ENCODE data around the gene C1orf35. TPM values are rescaled to one million over a fixed set of nuclear protein-coding genes. Genes with fewer than 3 reads are reported as not detected.

C1orf35 gene
- total RNA-seq, 2 donors from 2014 or later: 9.1 to 9.7 TPM

DNA sequence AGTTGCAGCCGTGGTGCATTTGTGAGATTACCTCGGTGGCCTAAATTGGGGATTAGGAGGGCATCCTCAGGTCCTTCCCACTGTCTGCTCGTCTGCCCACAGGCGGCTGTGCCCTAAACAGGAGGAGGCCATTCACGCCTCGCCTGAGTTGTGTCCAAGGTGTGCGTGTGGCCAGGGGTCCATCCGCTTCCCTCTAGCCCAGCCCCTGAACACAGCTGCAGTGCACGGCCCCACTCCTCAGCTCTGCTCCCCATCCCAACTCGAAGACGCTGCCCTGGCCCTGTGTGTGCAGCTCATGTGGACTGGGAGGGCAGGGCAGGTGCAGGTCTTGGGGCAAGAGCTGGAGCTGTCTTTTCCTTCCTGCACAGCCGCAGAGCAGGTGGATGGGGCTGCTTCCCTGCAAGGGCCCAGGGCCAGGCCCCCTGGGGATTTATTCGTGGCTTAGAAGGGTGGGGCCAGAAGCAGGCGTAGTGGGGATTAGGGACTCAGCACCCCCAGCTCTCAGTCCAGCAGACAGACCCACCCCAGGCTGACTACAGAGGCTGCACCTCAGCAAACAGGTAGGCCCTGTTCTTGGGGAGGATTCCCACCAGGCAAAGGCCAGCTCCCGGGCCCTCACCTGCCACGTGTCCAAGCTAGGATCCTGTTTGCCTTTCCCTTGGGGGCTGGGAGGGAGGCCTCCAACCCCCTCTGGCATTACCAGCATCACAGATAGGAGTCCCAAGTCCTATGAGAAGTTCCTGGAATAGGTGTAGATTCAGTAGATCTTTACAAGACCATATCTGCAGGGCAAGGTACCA, 41.3 kb upstream of the C1orf35 start:
- H3K9me3 ChIP-seq: no peaks in the 10 kb centered on the region
- no peak overlapping the region for H3K27ac ChIP-seq
- ATAC-seq (ENCODE audit: insufficient number of reproducible peaks, low FRiP score, low read depth) (no peak), DNase-seq (ENCODE audit: low spot score) (no peak)
- TF ChIP-seq, protein P1, sequence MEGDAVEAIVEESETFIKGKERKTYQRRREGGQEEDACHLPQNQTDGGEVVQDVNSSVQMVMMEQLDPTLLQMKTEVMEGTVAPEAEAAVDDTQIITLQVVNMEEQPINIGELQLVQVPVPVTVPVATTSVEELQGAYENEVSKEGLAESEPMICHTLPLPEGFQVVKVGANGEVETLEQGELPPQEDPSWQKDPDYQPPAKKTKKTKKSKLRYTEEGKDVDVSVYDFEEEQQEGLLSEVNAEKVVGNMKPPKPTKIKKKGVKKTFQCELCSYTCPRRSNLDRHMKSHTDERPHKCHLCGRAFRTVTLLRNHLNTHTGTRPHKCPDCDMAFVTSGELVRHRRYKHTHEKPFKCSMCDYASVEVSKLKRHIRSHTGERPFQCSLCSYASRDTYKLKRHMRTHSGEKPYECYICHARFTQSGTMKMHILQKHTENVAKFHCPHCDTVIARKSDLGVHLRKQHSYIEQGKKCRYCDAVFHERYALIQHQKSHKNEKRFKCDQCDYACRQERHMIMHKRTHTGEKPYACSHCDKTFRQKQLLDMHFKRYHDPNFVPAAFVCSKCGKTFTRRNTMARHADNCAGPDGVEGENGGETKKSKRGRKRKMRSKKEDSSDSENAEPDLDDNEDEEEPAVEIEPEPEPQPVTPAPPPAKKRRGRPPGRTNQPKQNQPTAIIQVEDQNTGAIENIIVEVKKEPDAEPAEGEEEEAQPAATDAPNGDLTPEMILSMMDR (IDR thresholded peaks at IDR 0.05): no peak
- H3K4me3 ChIP-seq: no peak overlapping the region
- peaks cover 13% of the 10 kb centered on the region for H3K36me3 ChIP-seq
- peaks cover 42 to 50% of the 10 kb centered on the region in 2 donors for H3K4me1 ChIP-seq (ENCODE audit: control insufficient read depth in 1 of 2, low read depth in 2 of 2)
- H3K27me3 ChIP-seq (replicated peaks; ENCODE audit: insufficient read depth): no peaks in the 10 kb centered on the region

DNA sequence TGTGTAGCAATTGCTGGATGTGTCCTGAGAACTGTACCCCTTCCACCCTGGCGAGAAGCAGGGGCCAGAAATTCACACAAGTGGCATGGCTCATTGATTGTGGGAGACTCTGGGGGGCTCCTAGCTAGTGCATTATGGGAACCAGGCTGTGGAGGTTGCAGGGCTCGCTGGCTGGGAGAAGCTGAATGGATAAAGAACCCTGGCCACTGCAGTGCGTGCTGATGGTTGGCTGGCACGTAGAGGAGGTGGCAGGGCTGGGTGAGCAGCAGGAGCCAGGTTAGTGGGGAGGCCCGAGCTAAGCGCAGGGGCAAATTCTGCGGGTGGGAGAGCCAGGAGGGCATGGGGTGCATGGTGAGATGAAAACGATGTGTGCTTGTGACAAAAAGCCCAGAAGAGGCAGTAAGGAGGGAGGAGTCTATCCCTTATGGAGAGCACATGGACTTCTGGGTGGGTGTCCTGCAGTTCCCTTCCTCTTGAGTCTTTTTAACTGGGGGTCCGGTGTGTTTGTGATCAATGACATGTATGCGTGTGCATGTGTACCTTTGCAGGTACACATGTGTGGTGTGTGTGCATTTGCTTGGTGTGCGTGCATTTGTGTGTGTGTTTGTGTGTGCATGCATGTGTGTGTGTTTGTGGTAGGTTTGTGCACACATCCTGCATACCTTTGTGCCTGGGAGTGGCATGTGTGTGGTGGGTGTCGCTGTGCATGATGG, 40.5 kb upstream of the C1orf35 start:
- H3K36me3 ChIP-seq: peaks cover 13% of the 10 kb centered on the region
- no peak overlapping the region for H3K27ac ChIP-seq
- H3K4me3 ChIP-seq: no peak overlapping the region
- no peak for DNase-seq (ENCODE audit: low spot score)
- no peaks in the 10 kb centered on the region for H3K9me3 ChIP-seq
- H3K27me3 ChIP-seq (replicated peaks; ENCODE audit: insufficient read depth): no peaks in the 10 kb centered on the region
- peaks cover 37 to 43% of the 10 kb centered on the region in 2 donors for H3K4me1 ChIP-seq (ENCODE audit: control insufficient read depth in 1 of 2, low read depth in 2 of 2)
- TF ChIP-seq, protein P1 (IDR thresholded peaks at IDR 0.05): no peak
- ATAC-seq (ENCODE audit: insufficient number of reproducible peaks, low FRiP score, low read depth): no peak

DNA sequence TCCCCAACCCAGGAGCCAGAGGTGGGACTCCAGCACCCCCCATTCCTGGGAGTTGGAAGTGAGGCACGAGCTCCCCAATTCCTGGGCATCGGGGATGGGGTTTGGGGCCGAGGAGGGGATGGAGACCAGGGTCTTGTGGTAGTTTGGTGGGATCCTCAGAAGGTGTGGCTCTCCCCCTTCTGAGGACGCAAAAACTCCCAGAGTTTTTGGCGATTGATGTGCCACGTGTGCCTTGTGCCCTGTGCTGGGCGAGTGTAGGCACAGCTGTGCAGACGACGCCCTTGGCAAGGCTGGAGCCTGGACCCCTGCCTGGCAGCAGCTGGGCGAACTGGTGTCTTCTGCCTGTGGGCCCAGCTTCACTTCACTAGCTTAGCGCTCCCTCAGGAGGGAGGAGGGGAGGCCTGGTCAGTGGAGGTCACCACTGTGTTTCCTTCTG, 39.6 kb upstream of the C1orf35 start:
- H3K27ac ChIP-seq: no peak overlapping the region
- peaks cover 13% of the 10 kb centered on the region for H3K36me3 ChIP-seq
- TF ChIP-seq, protein P1 (IDR thresholded peaks at IDR 0.05): no peak
- DNase-seq (ENCODE audit: low spot score) (no peak), ATAC-seq (ENCODE audit: insufficient number of reproducible peaks, low FRiP score, low read depth) (no peak)
- H3K9me3 ChIP-seq: no peaks in the 10 kb centered on the region
- H3K4me1 ChIP-seq (ENCODE audit: control insufficient read depth in 1 of 2, low read depth in 2 of 2): peaks cover 37 to 42% of the 10 kb centered on the region in 2 donors
- peak overlapping the region; percentile 97 for H3K4me3 ChIP-seq
- no peaks in the 10 kb centered on the region for H3K27me3 ChIP-seq (replicated peaks; ENCODE audit: insufficient read depth)

DNA sequence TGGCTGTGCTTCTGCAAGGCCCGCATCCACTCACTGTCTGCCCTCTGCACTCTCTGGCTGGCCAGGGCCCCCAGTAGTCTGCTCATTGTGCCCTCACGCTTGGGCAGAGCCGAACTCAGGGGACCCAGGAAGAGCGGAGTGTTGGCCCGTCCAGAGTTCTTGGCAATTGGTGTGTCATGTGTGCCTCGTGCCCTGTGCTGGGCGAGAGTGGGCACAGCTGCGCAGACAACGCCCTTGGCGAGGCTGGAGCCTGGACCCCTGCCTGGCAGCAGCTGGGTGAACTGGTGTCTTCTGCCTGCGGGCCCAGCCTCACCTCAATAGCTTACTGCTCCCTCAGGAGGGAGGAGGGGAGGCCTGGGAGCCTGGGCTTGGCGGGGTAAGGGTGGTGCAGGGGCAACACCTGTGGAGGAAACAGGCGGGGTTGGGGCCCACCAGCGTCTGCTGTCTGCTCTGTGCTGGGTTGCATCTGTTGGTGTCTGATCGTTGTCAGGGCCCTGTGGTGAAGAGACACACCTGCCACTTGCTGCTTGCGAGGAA, 39.1 kb upstream of the C1orf35 start:
- H3K9me3 ChIP-seq: no peaks in the 10 kb centered on the region
- H3K4me1 ChIP-seq (ENCODE audit: control insufficient read depth in 1 of 2, low read depth in 2 of 2): peaks cover 37 to 42% of the 10 kb centered on the region in 2 donors
- H3K27me3 ChIP-seq (replicated peaks; ENCODE audit: insufficient read depth): no peaks in the 10 kb centered on the region
- peak overlapping the region; percentile 97 for H3K4me3 ChIP-seq
- H3K36me3 ChIP-seq: peaks cover 9% of the 10 kb centered on the region
- no peak for DNase-seq (ENCODE audit: low spot score)
- H3K27ac ChIP-seq: no peak overlapping the region
- TF ChIP-seq, protein P1 (IDR thresholded peaks at IDR 0.05): no peak
- ATAC-seq (ENCODE audit: insufficient number of reproducible peaks, low FRiP score, low read depth): no peak

Measured in thoracic aorta (tissue), 2 donors.